DMS 273 treated with DMSO at 0.1 percent for 48 hours (cell line): ENCODE measurements around the gene VAV1.
A peak's percentile ranks its signal among the peaks of the same experiment; 100 is the strongest.
"Not testable (repeated sequence)": the region's sequence is repeated elsewhere in the genome, so short reads cannot be mapped to it uniquely, and the experiment has no call there.

Experiments used
- DNase-seq: peaks from one replicate; lab custom pipeline; 2025; lab: John Stamatoyannopoulos, UW

VAV1 gene

DNA sequence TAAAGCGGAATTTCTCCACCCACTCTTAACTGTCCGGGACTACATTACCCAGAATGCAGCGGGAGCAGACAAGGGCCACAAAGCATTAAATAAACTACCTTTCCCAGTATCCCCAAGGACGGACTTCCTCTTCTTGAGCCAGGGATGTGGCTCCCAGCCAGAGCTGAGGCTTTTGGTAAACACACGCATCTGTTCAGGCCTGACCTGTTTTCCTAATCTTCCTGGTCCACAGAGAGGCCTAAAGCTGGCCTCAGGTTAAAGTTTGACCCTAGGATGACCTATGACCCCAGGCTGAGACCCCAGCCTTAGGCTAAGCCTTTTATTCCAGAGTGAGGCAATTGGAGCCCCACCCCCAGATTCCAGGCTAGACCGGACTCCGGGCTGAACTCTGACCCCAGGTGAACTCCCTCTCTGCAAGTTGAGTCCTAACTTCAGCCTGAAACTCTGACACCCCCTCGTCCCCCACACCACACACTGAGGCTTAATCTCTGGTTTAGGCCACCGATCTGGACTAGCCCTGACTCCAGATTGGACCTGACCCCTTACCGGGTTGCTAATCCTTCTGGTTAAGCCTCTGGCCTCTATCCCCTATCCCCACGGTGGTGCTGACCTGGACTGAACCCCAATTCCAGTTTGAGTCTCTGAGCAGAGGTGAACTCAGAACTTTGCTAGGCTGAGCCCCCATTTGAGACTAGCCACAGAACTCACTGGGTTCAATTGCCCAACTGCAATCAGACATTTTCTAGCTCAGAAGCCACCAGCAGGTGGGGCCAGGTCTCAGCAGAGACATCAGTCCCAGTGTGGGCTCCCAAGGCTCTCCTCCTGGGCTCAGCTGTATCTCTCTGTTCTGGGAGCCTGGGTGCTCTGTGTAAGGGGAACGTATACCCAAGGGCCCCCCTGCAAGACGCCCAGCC is 34.4 kb upstream of the VAV1 start:
- DNase-seq: peak; percentile 65

DNA sequence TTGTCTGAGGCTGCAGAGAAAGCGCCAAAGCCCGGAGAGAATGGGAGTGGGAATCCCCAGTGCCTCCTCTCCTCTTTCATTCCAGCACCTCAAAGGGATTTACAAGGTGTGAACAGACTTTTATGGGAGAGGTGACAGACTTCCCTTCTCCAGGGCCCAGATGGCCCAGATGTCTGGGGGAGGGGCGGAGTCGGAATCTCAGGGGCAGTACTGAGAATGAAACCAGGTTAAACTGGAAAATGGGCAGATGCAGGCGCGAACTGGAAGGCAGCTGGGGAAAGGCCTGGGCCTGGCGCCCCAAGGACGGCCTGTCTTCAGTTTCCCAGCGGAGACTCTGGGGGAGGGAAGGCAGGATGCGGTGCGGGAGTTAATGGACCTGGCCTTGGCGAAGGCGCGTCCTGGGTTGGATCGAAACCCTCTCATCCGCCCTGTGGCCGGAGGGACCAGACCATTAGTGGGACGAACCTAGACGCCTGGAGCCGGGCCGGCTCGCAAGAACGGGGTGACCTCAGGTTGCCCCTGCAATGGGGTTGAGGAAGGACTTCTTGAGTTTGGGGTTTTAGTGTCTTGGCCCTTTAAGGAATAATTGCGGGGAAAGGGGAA is 33.6 kb upstream of the VAV1 start:
- DNase-seq: peak; percentile 65

DNA sequence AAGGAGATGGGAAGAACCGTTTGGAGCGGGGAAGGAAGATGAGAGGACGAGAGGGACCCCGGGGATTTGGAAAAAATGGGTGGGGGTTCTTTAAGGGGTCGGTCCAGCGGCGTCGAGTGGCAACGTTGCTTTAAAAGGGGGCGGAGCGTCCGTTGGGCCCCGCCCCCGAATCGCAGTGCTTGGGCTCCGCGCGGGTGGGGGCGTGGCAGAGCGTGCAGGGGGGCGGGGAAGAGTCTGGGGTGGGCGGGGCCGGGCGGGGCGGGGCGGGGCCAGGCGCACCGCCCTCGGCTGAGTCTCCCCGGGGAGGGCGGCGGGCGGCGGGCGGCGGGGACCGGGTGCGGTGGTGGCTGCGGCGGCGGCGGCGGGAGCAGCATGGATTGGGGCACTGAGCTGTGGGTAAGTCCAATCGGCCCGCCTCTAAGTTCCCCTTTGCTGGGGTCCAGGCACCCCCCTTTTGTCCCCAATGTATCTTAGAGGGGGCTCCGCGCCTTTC is 33.1 kb upstream of the VAV1 start, which contains the start of gene TRIP10:
Gene TRIP10, plus strand, starts transcription at position 291 of the 493 bp plus-strand sequence. Its CDS starts 82 bp downstream, at position 373.
- no peak for DNase-seq

DNA sequence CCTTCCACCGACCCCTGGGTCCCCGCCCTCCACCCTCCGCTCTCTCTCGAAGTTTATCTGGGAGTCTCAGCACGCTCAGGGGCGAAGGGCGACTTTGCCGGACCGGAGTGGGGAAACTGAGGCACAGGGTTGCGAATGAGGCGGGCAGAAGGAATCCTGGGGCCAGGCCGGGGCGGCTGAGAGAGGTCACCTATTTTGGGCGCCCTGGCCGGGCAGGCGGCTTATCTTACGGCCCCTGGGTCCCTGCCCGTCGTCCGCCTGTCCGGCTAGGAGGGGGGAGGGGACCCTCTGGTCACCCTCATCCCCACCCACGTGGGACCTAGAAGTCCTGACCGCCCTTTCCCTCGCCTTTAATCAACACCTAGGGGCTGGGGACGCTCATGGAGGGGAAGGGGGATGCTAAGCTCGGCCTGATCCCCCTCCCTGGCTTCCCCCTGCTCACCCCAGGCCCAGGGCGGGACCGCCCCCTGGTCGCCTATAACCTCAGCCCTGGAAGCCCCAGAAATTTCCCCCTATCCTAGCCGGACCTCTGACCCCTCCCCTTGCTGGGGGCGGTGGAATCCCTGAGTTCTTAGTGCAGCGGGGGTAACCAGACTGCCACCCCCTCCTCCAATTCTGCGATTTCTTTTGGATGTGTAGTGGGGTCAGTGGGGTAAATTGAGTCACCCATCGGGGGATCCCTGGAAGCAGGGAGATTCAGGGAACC is 32.5 kb upstream of the VAV1 start:
- no peak for DNase-seq

DNA sequence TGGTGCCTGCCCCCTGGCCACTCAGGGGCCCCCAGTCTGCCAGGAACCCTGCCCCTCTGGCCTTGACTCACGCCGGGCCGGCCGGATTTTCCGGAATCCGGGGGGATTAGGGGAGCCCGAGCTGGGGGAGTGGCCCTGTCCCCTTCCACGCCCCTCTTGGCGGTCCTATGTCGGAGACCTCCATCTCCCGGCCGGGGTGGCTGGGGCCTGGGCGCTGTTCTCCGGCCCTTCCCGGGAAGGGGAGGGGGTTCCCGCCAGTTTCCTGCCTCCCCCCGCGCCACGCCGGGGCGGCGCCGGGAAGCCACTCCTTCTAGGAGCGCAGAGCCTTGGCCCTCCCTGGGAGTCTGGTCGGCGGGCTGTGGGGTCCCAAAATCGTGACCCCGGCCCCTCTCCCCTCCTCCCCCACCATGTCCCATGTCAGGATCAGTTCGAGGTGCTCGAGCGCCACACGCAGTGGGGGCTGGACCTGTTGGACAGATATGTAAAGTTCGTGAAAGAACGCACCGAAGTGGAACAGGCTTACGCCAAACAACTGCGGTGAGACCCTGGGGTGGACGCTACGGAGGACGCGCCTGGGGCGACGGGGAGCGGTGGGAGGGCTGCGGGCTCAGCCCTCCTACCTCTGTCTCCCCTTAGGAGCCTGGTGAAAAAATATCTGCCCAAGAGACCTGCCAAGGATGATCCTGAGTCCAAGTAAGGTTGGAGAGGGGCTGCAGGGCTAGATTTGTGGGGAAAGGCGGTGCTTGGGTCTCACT is 31.7 kb upstream of the VAV1 start:
- no peak for DNase-seq

DNA sequence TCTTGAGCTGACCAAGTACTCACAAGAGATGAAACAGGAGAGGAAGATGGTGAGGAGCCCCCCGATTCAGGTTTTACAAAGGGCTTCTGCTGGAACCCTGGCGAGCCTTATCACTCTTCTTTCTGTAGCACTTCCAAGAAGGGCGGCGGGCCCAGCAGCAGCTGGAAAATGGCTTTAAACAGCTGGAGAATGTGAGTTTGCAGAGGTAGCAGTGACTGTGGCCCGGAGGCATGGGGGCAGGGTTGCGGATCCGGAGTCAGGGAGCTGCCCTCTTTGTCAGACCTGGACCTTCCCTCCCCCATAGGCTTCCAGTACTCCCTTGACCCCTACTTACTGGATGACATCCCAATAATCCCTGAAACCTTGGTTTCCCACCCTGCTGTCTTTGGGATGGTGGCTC is 29.4 kb upstream of the VAV1 start:
- no peak for DNase-seq

DNA sequence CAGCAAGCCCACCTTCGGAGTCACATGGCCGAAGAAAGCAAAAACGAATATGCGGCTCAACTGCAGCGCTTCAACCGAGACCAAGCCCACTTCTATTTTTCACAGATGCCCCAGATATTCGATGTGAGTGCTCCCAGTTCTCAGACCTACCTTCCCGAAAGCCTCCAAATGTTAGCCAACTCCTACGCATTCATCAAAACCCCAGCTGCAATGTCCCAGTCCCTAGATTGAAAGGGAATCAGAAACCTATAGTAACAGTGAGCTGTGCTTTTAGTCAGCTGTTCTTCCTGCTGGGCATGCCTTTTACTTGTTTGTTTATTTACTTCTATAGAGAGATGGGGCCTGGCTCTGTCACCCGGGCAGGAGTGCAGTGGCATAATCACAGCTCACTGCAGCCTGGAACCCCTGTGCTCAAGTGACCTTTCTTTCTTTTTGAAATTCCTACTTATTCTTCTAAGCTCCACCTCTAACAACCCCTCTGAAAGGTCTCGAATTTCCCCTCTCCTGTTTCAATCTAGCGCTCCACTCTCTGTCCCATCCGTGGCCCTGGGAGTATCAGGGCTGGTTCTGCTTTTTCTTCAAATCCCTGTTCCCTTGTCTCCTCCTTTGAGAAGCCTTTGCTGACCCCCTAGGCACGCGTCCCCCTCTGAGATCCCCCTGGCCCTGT is 28.7 kb upstream of the VAV1 start:
- no peak for DNase-seq

DNA sequence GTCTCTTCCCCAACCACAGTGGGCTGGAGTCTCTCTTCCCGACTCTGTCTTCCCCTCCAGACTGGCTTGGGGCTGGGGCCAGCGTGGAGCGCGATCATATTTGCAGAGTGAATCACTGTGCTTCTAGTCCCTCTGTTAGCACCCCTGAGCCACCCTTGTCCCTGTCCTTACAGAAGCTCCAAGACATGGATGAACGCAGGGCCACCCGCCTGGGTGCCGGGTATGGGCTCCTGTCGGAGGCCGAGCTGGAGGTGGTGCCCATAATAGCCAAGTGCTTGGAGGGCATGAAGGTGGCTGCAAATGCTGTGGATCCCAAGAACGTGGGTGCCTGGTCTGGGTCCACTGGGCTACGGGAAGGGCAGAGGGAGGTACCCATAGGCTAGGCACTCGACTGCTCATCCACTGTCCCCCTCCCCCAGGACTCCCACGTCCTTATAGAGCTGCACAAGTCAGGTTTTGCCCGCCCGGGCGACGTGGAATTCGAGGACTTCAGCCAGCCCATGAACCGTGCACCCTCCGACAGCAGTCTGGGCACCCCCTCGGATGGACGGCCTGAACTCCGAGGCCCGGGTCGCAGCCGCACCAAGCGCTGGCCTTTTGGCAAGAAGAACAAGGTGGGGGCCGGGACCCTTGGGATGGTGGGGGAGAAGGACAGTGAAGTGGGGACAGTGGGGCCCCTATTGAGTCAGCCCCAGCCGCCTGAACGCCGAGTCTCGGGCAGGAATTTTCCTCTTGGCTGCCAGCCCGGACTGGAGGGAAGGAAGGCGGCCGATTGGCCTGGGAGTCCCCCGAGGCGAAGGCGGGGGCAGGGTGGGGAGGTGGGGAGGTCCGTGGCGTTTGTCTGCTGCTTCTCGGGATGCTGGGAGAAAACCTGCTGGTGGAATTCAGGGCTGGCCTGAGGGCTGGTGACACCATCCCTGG is 27.9 kb upstream of the VAV1 start:
- no peak for DNase-seq

DNA sequence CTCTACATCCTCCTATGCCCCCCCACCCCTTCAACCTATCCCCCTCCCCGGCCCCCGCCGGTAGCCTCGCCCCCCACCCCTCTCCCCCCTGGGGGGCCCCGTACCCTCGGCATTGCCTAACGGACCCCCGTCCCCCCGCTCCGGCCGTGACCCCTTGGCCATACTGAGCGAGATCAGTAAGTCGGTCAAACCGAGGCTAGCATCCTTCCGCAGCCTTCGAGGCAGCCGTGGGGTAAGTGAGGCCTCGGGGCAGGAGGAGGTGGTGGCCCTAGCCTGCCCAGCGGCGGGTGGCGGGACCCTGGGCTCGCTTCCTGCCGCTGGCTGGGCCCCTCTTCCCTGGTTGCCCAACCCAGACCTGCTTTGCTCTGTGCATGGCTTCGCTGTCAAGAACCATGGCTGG is 26.5 kb upstream of the VAV1 start:
- DNase-seq: no peak

DNA sequence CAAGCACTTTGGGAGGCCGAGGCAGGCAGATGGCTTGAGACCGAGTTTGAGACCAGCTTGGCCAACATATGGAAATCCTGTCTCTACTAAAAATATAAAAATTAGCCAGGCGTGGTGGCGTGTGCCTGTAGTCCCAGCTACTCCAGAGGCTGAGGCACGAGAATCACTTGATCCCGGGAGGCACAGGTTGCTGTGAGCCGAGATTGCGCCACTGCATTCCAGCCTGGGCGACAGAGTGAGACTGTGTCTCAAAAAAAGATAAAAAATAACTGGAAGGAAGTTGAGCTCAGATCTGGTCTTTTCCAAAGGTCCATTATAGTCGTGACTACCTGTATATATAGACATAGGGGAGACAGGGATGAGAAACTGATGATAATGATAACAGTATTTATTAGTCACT is 24.0 kb upstream of the VAV1 start:
- DNase-seq: not testable (repeated sequence)

DNA sequence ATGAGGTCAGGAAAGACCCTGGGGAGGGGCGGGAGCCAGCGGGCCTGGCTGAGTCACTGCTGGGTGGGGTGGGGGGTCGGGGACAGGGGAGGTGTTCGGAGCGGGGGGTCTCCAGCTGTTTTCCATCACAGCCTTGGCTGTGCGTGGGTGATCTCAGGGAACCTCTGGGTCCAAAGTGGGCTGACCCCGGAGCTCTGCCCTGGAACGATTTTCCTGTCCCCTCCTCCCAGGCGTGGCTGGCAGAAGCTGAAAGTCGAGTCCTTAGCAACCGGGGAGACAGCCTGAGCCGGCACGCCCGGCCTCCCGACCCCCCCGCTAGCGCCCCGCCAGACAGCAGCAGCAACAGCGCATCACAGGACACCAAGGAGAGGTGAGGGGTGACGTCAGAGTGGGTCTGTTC is 22.4 kb upstream of the VAV1 start:
- DNase-seq: no peak

DNA sequence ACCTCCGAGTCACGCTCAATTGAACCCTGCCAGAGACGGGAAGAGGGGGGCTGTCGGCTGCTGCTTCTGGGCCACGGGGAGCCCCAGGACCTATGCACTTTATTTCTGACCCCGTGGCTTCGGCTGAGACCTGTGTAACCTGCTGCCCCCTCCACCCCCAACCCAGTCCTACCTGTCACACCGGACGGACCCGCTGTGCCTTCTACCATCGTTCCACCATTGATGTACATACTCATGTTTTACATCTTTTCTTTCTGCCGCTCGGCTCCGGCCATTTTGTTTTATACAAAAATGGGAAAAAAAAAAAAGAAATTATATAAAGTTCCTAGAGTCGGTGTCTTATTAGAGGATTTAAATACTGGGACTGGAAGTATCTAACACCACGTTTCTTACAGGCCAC is 21.3 kb upstream of the VAV1 start:
- no peak for DNase-seq

DNA sequence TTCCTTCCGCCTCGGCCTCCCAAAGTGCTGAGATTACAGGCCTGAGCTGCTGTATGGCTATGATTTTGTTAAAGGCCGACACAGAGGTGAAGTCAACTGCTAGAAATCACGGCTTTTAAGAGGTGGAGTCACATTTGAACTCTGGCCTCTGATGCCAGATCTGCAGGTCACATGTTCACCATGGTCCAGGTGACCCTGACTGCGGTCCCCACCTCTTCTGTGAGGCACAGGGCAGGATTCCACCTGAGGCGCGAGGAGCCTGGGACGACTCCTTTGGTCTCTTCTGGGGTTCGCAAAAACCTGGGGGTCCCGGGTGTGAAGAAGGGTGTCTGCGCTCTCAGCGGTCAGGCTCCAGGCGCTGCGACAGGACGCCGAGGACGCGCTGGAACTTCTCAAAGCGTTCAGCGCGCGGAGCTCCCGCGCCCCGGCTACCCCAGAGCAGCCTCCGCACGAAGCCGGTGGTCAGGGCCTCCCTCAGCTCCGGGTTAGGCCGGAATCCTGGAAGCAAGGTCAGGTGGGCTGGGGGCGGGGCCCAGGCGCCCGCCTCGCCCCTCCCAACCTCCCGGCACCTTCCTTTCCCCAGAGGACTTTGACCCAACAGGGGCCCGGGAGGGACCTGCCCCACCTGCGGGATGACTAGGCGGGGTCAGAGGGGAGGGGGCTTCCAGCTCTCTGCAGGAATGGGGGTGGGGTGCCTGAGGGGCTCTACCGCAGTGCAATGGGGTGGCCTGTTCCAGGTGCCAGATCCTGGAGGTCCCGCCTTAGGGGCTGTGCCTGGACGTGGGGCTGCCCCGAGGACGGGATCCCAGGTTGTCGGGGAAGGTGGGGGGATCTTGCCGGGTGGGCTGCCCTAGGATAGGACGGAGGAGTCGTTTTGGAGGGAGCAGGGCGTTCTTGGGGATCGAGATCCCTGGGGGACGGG is 20.0 kb upstream of the VAV1 start:
- no peak for DNase-seq

DNA sequence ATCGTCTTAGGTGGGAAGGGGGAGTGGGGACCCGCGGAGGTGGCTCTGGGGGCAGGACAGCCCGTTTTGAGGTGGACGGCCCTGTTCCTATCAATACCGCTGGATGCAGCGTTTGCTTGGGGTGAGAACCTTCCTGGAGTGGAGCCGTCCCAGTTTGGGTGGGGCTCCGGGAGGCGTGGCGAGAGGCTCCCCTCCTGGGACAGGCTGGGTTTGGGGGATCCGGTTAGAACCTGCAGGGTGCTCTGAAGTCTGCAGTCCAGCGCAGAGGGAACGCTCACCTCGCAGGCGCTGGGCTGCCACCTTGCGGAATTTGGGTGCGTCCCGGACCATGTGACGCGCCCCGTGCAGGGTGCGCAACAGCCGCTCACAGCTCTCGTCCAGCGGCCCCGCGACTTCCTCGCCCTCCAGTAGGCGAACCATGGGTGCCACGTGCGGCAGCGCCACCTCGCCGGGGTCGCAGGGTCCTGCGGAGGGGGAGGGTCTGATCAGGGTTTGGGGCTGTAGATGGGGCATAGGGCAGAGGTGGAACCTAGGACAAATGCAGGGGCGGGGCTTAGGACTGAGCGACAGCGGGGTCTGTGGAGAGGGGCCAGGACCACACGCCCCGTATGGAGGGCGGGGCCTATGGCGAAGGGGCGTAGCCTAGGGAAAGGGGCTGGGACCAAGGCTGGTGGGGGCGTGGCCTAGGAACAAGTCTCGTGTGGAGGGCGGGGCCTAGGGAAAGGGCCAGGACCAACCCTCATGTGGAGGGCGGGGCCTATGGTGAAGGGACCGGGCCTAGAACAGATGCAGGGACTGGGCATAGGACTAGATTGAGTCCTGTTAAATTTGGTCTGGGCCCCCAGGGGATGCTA is 19.1 kb upstream of the VAV1 start:
- DNase-seq: no peak

DNA sequence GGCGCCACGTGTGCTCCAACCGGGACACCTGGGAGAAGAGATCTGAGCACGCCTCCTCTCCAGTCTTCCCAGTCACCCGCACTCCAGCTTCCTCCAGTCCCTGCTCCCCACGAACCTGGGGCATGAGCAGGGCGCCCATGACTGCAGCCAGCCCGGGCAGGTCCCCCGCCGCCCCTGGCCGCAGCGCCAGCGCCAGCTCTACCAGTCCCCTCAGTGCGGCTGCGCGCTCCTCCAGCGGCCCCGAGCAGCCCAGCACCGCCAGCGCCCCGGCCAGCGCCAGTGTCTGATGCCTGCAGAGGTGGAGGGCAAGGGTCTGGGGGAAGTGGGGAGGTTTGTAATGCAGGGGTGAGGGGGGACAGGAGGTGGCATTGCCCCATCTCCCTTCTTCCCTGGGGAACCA is 18.4 kb upstream of the VAV1 start:
- no peak for DNase-seq

DNA sequence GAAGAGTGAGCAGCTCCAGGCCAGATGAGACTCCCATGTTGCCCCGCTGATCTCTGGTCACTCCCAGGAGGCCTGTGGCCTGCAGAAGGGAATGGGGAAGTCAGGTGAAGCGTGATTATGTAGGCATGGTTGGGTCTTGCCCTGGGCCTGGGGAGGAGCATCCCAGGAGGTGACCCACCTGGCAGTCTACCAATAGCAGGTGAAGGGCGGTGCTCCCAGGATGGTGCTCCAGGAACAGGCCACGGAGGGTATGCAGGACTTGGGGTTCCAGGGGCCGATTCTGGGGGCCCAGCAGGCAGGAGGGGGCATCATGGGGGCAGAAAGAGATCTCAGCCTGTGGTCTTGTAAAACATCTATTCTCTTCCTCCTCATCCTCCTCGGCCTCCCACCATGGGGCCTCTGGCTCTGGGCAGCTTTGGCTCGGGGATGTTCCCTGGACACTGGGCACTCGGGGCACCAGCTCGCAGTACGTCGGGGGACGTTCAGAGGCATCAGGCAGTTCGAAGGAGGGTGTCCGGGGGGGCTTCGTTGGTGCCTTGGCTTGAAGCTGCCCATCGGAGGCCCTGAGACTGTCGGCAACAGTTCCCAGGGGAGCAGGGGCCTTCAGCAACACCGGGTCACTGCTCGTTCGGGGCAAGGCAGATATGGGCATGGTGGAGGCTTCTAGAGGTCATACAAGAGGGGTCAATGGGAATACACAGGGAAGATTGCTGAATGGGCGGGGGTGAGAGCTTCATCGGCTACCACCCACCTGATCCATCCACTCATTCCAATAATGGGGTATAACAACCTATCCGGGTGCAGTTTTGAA is 17.6 kb upstream of the VAV1 start:
- DNase-seq: no peak

DNA sequence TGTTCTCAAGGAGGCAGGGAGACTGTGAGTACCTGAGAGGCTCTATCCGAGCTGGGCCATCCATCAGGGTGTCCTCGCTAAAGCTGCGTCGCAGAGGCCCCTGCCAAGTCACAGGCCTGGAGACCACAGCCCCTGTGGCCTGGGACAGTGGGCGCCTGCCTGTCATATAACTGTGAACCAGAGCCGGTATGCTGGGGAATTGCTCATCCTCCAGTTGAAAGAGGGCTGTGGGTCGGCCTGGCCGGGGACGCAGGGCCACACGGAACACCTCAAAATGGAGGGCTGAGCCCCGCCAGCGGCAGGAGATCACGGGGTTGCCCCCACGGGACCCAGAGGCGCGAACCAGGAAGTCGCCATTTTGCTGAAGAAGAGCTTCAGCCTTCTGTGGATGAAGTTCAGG is 11.9 kb upstream of the VAV1 start:
- DNase-seq: no peak
